Stimulated activated CD8-positive, alpha-beta memory T cell treated with anti-CD3 and anti-CD28 coated beads, Interleukin-4, amount 100 ng/mL, for 48 hours (primary cell): ENCODE measurements around the gene BOLA3.
"Not testable (repeated sequence)": the region's sequence is repeated elsewhere in the genome, so short reads cannot be mapped to it uniquely, and the experiment has no call there.

Source experiments
- DNase-seq: peaks from one replicate; pipeline ENCODE4 v3.0.0-alpha.2; 2020

BOLA3 gene, protein sequence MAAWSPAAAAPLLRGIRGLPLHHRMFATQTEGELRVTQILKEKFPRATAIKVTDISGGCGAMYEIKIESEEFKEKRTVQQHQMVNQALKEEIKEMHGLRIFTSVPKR

DNA sequence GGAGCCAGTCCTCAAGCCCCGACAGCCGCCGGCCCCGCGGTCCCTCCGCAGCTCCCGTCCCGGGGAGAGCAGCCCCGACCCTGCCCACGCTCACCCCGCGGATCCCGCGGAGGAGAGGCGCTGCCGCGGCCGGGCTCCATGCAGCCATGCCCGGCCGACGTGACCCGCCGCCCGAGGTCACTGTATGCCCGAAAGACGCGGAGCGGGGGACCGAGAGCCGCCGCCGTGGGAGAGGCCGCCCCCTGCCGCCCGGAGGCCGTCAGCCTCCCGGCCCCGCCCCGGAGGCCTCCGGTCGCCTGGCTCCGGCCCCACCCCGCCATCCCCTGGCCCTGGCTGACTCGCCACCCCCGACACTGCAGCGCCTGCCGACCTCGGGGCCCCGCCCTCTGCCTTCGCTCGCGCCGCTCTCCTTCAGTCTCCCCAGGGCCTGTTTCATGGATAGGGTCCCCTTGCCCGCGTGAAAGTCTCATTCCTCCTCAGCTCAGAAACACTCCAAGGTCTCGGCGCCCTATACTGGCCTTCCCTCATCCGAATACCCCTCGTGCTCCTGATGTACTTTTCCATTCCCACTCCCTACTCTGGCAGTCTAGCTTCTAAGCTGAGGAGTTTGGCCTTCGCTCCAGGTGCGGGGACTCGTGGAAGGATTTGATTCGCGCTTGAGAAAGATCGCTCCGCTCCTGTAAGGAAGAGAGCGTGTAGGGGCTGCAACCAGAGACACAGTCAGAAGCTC is at the start of gene BOLA3:
Gene BOLA3, minus strand, starts transcription at position 186 of the 730 bp plus-strand sequence. Its CDS starts 38 bp downstream, at position 148.
- peak; percentile 92 for DNase-seq

DNA sequence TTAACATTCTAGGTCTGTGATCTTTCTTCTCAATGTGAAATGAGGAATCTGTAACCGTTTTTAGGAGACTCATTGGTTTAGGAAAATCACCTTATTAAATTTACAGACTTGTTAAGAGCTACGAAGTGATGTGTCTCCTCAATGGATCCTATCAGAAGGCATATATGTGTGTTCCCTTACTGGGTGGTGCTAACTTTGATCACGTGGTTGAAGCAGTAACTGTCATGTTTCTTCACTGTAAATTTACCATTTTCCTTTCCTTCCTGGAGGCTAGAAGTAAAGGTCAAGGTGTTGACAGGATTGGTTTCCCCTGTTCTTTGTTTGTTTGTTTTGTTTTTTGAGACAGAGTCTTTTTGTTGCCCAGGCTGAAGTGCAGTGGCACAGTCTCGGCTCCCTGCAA is 49.3 kb upstream of the BOLA3 start:
- DNase-seq, result no peak

- DNase-seq, result no peak
Measured at GRCh38 chr2:74194799-74195198, 47.1 kb upstream of the BOLA3 start.

DNA sequence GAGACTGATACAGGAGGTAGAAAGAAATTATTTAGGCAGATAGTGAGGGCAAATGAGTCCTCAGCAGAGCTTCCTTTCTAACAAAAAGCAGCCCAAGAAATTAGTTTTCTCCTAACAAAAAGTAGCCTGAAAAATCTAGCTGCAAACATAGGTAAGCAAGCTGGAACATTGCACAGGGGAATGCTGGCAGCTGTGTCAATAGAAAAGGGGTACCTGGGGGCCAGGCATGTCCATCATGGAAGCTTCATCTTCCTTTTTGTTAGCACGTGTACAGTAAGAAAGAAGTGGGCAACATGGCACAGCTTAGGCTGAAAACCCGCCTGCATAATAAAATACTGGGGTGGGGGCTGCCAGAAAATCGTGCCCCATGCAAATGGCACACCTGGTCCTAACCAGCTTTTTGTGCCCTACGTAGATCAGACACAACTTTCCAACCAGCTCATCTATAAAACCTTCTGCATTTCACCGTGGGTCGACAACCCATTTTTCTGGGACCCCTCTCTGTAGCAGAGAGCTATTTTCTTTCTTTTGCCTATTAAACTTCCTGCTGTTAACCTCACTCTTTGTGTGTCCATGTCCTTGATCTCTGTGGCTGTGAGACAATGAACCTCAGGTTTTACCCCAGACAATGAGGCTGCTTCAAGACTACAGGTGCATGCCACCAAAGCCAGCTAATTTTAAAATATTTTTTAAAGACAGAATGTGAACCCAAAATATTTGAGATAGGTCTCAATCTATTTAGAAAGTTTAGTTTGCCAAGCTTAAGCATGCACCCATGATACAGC is 44.1 kb upstream of the BOLA3 start:
- DNase-seq, result no peak

DNA sequence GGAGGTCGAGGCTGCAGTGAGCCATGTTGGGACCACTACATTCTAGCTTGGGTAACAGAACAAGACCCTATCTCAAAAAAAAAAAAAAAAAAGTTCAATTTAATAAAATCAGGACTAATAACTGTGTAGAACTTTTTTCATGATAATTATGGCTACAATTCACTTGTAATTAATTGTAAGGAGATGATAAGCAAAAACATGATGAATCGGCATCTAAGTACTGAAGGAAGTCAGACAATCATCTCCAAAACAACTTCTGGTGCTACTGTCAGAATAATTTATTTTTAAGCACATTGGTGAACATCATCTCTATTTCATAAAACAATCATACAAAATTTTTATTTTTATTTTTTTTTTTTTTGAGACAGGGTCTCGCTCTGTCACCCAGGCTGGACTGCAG is 41.0 kb upstream of the BOLA3 start:
- no peak for DNase-seq

GRCh38 chr2:74188018-74188601 is 40.4 kb upstream of the BOLA3 start:
- DNase-seq, result no peak

DNA sequence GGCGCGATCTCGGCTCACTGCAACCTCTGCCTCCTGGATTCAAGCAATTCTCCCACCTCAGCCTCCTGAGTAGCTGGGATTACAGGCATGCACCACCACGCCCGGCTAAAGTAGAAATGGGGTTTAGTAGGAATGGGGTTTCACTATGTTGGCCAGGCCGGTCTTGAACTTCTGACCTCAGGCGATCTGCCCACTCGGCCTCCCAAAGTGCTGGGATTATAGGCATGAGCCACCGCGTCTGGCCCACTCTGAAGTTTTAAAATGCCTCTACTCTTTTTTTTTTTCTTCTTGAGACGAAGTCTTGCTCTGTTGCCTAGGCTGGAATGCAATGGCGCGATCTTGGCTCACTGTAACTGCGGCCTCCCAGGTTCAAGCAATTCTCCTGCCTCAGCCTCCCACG is 39.0 kb upstream of the BOLA3 start:
- DNase-seq, result not testable (repeated sequence)

- DNase-seq, result peak; percentile 58
Measured at GRCh38 chr2:74186038-74186437, 38.3 kb upstream of the BOLA3 start.

DNA sequence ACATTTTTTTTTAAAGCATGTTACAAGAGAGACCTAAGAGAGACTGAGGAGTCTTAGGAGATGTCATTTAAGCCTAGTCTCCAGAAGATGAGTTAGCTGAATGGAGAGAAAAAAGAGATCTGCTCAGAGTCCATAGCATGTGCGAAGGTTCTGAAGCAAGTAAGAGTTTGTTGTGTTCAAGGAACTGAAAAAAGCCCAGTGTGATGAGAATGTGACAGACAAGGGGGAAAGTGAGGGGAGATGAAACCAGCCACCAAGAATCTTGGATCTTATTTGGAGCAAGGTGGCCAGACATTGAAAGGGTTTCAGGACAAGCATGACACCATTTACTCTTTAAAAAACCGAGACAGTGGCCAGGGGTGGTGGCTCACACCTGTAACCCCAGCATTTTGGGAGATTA is 36.2 kb upstream of the BOLA3 start:
- DNase-seq, result no peak

DNA sequence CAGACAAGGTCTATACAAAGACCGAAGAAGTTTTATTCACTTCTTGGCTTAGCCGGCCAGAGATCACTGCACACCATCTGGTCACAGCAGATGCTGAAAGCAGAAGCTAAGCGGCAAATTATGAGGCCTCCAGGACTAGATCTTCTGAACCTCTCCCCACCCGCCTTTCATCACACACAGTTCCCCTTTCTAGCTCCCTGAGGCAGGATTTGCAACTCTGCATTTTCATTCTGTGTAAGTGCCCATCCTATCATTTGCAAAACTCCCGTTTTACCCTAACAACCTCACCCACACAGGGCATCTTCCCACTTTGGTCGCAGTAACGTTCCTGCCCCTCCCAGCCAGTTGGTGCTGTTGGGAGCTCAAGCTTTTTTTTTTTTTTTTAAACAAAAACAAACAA is 34.0 kb upstream of the BOLA3 start:
- no peak for DNase-seq

- no peak for DNase-seq
Measured at GRCh38 chr2:74179063-74179865, 31.6 kb upstream of the BOLA3 start.

DNA sequence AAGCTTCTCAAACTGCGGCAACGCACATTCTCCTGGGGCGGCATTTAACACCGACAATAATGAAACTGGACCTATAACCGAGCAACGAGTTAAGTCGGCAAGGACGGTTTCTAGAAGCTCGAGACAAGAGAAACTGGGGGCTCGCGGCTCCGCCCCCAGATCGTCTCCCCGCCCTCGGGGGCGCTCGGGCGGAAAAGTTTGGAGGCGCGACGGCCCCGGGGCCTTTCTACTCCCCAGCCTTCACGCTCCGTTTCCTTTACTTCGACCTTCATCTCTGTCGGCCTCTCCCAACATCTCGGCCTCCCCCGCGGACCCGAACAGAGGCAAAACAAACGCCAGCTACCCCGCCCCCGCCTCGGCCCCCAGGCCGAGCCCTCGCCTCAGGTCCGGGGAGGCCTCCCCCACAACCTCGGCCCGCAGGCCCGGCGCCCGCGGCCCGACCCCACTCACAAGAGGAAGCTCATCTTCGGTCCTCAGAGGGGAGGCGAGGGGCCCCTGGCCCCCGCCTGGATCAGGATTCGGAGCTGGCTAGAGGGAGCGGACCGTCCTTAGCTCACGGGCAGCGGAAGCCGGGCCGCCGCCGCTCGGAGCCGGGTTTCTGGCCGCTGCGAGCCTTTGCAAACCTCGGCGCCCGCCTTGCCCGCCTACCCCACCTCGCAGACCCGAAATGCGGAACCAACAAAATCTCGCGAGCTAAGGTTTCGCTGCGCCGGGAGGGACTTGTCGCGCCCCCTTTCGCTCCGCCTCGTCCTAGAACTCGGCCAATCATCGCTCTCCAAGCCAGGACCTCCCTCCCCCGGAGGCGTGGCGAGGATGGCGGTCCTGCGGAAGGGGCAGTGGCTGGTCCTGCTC is 30.7 kb upstream of the BOLA3 start, which contains the start of gene MOB1A:
Gene MOB1A, minus strand, starts transcription at position 669 of the 852 bp plus-strand sequence. Its CDS starts 205 bp downstream, at position 464.
- DNase-seq, result peak; percentile 98

- DNase-seq, result no peak
Measured at GRCh38 chr2:74177696-74178095, 30.0 kb upstream of the BOLA3 start.

GRCh38 chr2:74174909-74175308 is 27.2 kb upstream of the BOLA3 start:
- DNase-seq, result no peak

GRCh38 chr2:74168739-74169138 is 21.0 kb upstream of the BOLA3 start:
- DNase-seq, result no peak

DNA sequence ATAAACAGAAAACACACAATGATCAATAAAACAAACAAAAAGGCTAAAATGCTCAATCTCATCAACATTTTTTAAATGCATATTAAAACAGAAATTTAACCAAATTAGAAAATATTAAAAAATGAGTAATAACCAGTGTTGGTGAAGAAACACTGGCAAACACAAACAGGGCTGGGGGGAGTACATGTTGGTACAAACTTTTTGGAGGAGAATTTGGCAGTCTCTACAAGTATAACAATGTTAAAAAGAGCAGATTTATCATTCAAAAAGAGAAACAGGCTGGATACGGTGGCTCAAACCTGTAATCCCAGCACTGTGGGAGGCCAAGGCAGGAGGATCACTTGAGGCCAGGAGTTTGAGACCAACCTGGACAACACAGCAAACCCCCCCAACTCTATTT is 17.0 kb upstream of the BOLA3 start:
- no peak for DNase-seq

GRCh38 chr2:74162951-74163350 is 15.2 kb upstream of the BOLA3 start:
- no peak for DNase-seq

GRCh38 chr2:74155830-74156229 is 8.1 kb upstream of the BOLA3 start:
- no peak for DNase-seq

DNA sequence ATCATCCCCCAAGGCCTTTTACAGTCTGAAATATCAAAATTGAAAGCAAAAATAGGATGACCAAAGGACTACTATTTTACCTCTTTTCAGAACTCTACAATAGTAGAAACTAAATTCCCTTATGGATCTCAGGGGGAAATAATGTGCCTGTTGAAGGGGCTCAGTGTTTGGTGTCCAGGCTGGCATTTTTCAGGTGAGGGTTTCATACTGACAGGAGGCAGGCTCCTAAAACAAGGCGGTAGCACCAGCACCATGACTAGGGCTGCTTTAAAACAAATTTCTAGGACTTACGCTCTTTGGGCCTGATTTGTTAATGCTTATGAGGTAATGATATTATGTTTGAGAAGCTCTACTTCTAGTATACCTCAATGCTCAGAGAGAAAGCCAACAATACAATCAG is 5.2 kb upstream of the BOLA3 start:
- no peak for DNase-seq

- no peak for DNase-seq
Measured at GRCh38 chr2:74149570-74150319, 2.0 kb upstream of the BOLA3 start.

DNA sequence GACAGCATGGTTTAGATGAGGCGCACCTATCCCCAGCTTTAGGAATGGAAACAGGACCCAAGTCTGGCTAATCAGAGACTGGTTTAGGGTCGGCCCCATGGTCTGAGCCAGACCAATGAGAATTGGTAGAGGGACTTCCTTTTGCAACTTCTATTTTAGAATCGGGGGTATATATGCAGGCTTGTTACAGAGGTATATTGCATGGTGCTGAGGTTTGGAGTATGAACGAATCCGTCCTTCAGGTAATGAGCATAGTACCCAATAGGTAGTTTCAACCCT is 1.5 kb upstream of the BOLA3 start:
- no peak for DNase-seq
